MV-4-11 (cell line): ENCODE data around the gene MBD4.
A peak's percentile ranks its signal among the peaks of the same experiment; 100 is the strongest.
"Not testable (repeated sequence)": the region's sequence is repeated elsewhere in the genome, so short reads cannot be mapped to it uniquely, and the experiment has no call there.

Experiments used
- DNase-seq: peaks from one replicate; lab custom pipeline; 2025; lab: John Stamatoyannopoulos, UW

The MBD4 gene

DNA sequence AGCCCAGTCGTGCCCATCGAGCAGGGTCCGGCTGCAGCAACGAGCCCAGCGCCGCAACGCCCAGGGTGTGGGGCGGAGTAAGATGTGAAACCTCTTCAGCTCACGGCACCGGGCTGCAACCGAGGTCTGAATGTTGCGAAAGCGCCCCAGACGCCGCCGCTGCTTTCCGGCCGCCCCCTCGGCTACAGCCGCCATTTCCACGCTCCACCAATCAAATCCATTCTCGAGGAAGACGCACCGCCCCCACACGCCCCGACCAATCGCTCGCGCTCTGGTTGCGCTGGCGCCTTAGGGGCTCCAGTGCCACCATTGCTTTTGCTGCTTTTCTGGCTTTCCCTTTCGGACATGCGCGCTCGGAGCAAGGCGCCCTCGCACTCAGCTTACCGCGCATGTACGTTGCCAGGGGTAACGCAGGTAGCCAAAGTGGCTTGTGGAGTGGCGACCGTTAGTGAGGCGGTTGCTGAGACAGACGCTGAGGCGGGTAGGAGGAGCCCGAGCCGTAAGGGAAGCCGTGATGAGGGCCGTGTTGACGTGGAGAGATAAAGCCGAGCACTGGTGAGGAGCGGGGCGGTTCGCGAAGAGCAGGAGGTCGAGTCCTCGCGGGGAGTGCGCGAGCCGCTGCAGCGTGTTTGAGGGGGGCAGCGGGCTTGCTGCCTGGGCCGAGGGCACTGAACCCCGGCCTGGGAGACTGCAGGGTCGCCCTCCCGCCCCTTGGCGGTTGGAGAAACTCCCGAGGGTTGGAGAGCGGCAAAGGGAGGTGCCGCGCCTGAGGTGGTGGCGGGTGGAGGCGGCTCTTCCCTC lies at the start of gene MBD4, which contains the start of gene IFT122:
Gene MBD4, minus strand, starts transcription at position 132 of the 801 bp plus-strand sequence. Its CDS starts 115 bp downstream, at position 17.
Gene IFT122, plus strand, starts transcription at position 408 of the 801 bp plus-strand sequence. Its CDS starts 107 bp downstream, at position 515.
- DNase-seq = peak; percentile 100

DNA sequence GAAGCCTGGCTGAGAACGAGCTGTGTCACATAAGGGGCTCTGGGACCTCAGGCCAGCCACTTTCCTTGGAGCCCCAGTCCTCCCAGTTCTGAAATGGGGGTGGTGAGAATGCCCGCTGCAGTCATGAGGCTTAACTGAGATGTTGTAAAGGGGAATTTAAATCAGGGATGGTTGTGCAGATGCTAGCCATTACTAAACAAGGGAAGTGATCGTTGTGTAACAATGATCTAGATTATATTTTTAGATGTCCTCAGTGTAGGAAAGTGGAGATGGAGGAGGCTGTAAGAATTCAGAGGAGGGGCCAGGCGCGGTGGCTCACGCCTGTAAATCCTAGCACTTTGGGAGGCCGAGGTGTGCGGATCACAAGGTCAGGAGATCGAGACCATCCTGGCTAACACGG lies 49.5 kb upstream of the MBD4 start:
- DNase-seq = peak; percentile 80

DNA sequence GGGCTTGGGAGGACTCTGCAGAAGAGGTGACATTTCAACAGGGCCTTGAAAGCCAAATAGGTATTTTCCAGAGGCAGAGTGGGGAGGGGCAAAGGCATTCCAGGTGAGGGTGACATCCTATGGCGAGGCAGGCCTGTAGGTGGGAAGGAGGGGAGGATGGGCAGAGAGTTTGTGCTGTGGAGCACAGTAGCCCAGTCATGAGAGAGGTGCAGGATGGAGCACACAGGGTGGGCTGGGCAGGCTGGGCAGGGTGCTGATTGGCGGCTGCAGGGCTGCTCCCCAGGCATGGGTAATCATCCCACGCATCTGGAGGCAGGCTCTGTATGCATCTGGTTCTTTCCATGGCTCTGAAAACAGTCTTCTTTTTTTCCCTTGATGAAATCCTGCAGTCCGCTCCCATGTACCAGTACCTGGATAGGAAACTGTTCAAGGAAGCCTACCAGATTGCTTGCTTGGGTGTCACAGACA lies 48.2 kb upstream of the MBD4 start:
- DNase-seq = not testable (repeated sequence)

DNA sequence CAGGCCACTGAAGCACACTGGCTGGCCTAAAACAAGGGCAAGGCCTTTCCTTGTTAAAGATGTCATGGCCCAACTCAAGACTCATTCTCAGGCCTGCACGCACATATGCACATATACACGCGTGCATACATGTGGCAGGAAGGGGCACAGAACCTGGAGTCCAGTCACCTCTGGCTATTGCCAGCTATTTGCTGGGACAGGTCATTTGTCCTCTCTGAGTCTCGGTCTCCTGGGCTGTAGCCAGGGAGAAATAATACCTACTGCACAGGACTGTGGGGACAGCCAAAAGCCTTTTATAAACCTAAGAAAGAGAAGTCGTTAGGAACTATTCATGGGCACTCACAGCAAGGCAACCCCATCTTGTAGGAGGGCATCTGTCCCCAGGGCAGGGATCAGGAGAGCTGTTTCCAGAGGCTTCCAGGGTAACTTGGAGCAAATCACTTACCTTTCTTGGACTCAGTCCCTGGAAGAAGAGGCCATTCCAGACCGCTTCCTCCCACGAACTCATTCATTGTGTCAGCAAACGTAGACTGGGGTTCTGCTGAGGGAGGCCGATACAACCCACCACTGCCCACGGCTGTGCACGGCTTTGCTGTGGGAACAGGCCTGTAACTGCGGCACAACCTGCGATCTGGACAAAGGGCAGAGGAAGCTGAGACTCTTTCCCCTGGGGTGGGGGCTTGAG lies 47.6 kb upstream of the MBD4 start:
- no peak for DNase-seq

DNA sequence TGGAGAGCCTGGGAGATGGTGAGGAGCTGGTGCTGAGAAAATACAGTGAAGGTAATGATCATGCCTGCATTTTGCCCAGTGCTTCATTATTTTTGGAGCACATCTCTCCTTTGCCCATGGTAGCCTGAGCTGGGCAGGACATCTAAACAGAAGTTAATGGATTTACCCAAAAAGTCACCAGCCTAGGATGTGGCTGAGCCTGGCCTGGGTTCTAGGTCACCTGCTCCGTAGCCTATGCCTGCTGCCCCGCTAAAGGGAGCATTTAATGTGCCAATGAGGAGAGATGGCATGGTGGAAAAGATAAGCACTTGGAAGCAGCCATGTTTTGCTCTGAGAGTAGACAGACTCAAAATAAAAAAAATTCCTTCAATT lies 46.9 kb upstream of the MBD4 start:
- DNase-seq = no peak

DNA sequence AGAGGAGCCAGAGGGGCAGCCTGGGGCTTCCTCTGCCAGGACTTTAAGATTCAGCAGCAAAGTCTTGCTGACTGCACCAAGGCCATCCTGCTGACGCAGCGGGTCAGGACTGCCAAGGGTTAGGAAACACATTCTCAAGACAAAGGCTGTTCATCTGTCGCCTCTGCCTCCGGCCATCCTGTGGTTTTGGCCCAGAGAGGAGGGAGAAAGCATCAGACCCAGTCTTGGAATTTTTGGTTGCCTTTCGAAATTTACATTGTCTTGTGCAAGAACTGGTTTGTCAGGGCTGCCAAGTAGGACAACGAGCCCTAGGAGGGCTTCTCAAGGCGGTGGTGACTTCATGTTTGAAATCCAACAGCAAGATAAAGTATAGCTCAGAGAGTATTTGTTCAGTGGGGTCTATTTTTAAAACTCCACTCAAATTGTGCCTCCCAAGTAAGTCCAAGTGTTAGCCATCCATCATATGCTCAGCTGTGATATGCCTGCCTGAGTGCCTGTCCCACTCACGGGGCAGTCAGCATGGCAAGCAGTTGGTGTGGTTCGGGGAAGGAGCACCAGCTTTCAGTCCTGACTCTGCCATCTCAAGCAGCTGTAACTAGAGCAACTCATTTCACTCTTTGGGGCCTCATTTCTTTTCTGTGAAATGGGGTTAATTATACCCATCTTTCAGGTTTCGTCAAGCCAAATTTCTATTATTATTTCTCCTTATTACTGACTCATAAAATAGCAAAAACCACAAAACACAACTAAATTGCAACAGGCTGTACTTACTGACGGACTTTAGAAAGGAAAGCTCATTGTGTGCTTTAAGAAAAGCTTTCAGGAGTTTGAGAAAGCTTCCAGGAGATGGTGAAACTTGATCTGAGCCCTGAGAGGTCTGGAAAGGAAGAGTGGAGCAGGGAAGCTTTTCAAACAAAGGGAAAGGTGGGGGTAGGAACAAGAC lies 46.2 kb upstream of the MBD4 start:
- peak; percentile 72 for DNase-seq

DNA sequence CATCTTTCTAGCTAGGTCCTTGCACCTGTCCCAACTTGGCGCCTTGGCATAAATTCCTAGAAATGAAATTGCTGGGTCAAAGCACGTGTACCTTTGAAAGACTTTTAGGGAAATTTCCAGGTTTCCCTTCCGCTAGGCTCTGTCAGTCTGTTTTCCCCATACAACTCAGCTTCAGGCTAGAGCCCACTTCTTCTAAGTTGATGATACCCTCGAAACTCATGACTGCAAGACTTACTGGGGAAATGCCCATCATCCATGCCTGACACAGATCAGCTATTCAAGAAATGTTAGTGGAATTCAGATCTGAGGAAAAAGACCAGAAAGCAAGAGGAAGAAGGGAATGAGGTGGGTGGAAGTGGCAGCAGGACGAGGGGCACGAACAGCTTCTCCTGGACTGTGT lies 45.4 kb upstream of the MBD4 start:
- DNase-seq = not testable (repeated sequence)

DNA sequence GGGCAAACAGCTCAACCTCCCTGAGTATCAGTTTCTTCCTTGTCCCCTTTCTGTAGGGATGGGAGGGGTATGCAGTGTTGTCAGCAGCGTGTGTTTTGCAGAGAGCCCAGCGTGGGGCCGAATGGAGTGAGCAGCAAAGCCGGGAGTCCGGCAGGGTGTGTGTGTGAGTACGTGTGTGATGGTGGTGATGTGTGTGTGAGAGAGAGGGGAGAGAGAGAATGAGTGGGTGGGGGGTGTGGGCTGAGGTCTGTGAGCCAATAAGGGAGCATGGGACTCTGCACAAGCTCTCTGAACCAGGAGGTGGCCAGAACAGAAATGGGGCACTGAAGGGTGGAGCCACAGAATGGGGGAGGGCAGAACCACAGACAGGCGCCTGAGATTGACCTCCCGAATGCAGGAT lies 44.1 kb upstream of the MBD4 start:
- no peak for DNase-seq

DNA sequence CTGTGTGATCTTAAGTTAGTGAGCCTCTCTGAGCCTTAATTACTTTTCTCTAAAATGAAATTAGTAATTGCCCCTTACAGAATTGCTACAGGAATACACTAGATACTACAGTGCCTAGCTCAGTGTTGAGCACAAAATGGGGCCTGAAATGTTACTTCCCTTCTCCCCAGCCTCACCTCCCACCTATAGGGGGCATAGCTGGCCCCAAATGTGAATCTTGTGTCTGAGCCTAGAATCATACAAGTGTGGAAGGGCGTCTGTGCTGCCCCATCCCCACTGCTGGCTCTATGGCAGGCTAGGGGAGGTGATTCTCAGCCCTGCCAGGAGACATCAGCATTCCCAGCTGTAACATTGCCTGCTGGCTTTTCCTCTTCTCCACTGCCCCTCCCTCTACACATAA lies 43.0 kb upstream of the MBD4 start:
- no peak for DNase-seq

DNA sequence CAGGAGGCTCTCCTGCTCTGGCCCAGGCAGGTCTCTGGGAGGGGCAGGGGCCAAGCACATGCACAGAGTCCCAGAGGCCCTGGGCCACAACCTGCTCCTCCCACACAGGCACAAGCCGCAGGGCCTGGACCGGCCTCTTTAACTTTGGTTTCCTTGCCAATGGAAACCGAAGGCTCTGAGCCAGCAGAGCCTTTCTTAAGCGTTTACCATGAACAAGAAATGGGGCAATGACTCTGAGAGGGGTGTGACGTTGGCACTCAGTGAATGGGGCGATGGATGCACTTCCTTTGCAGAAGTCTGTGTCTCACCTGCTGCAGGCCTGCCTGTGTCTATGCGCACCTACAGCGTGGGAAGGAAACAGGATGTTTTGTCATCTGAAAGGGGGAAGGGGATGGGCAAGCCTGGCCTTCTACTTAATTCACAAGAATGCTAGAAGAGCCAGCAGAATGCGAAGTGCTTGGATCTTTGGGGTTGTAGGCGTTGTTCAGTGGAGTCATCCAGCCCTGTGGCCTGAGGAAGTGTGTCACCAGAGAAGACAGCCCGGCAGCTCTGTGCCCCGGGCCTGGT lies 42.1 kb upstream of the MBD4 start:
- DNase-seq = no peak

DNA sequence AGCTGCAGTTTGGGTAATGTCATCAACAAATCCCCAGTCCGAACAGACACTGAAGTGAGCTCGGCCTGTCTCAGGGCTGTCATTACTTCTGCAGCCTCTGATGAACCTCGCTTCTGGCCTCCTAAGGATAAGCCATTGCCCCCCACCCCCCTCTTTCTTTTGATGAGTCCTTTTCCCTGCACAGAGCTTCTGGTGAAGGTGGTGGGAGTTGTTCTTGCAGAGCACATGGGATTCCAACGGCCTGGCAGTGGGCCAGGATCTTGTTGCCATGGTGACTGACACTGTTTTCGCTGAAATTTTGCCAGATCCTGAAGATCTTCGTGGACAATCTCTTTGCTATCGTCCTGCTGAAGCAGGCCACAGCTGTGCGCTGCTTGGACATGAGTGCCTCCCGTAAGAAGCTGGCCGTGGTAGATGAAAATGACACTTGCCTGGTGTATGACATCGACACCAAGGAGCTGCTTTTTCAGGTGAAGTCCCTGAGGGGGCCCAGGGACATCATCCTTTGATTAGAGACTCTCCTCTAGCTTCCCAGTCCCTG lies 41.5 kb upstream of the MBD4 start:
- not testable (repeated sequence) for DNase-seq

DNA sequence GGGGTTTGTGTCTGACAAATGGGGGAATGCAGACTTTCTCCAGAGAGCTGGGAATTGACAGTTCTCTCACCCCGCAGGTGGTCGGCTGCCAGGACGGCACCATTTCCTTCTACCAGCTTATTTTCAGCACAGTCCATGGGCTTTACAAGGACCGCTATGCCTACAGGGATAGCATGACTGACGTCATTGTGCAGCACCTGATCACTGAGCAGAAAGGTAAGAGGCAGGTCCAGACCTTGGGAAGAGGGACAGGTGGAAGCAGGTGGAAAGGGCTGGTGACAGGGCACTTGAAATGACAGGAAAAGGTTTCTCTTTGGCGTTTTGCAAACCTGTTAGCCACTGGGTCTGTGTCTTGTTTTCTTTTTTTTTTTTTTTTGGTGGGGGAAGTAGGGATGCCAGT lies 36.8 kb upstream of the MBD4 start:
- no peak for DNase-seq

DNA sequence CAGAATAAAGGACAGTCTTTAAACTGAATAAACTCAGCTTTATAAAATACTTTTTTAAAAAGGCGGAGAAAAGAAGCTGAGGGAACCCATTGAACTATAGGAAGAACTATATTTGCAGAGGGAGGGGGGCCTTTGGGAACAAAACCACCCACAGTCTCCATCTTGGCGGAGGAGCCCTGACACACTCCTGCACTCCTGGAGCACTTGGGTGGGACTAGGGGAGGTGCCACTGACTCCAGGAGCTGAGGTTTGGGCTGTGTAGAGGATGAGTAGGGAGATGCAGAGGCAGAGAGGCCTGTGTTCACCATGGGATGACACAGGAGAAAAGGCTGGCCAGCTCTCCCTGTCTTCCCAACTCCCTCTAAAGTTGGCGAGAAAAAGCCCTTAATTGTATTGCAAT lies 36.1 kb upstream of the MBD4 start:
- no peak for DNase-seq

DNA sequence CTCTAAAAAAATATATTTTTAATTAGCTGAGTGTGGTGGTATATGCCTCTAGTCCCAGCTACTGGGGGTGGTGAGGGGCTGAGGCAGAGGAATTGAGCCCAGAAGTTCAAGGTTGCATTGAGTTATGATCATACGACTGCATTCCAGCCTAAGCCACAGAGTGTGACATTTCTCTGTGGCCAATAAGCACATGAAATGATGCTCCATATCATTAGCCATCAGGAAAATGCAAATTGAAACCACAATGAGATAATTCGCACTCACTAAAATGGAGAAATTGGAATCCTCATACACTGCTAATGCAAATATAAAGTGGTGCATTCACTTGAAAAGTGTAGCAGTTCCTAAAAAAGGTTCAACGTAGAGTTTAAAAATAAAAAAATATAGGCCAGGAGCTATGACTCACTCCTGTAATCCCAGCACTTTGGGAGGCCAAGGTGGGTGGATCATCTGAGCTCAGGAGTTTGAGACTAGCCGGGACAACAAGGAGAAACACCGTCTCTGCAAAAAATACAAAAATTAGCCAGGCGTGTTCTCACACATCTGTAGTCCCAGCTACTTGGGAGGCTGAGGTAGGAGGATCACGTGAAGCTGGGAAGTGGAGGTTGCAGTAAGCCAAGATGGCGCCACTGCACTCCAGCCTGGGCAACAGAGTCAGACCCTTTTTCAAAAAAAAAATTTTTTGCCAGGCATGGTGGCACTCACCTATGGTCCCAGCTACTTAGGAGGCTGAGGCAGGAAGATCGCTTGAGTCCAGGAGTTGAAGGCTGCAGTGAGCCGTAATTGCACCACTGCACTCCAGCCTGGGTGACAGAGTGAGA lies 35.4 kb upstream of the MBD4 start:
- no peak for DNase-seq

DNA sequence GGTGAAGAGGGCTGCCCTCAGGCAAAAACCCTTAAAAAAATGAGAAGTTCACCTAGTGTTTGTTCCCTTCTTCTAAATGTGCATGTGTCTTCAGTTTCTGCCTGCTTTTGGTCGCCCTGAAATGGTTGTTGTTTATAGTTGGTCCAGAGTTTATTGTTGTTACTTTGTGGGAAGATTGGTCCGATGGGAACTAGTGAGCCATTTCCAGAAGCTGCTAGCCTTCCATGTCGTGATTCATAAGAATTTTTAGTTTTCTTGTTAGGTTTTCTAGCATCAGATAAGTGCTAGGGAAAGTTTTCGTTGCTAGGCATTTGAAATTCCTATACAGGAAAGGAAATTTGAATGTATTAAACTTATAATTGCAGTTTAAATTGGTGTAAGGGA lies 34.0 kb upstream of the MBD4 start:
- DNase-seq = no peak

DNA sequence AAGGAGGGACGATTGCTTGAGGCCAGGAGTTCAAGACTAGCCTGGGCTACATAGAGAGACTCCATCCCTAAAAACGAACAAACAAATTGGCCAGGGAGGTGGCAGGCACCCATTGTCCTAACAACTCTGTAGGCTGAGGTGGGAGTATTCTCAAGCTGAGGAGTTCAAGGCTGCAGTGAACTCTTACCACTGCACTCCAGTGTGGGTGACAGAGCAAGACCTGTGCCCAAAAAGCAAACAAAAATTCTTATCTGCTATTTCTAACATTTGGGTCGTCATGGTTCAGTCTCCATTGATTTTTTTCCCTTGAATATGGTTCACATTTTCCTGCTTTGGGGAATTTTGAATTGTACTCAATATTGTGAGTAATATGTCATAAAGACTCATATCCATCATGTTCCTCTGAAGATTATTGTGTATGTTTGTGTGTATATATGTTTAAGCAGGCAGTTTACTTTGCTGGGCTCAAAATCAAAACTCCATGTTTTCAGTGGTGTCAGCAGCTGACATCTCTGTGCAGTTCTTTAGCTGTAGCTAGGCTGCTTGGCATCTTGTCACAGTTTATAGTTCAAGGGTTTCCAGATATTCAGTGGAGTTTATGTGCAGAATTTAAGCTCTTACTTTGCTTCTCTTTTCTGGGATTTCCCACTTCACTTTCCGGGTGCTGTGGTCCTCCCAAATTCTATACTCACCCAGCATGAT lies 33.5 kb upstream of the MBD4 start:
- no peak for DNase-seq

DNA sequence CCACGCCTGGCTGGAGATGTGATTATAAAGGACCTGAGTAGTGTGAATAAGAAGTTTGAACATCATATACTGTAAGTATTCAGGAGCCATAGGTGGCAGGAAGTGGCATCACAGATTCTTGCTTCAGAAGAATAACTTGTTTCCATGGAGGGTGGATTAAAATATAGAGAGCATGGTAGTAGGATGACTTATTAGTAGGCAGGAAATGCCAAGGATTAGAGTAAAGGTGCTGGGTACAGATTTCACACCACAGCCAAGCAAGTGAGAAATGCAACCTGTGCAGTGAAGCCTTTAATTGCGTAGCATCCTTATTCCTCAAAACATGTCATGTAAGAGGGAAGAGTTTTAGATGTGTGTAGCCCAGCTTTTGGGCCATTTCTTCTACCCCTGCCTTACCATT lies 31.1 kb upstream of the MBD4 start:
- DNase-seq = no peak

DNA sequence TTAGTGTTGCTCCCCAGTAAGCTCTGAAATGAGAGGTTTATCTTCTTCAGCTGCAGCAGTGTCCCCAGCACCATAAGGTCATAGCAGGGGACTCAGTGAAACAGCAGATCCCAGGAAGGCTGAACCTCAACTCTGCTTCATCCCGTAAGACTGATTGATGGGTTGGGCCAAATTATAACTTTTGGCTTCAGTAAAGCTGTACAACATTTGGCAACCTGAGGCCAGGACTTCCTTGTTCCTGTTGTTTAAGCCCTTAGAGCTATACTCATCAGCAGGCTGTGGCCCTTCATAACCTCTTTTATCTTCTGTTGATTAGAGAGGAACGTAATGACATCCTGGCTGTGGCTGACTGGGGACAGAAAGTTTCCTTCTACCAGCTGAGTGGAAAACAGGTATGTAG lies 29.3 kb upstream of the MBD4 start:
- no peak for DNase-seq

DNA sequence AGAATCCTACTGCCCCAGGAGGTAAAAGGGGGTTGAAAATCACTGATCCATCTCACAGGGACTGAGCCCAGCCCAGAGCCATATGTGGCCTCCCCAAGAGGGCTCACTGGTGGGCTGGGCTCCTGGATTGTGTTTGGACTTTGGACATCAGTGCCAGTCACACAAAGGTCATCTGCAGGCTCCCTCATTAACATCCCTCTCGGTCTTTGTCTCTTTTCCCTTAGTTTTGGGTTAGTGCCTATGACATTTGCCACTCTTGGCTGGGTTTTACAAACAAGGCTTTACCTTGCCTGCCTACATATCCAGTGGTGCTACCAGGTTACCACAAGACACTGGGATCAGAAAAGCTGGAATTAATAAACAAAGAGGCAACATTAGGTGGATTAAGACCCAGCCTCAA lies 28.2 kb upstream of the MBD4 start:
- no peak for DNase-seq

DNA sequence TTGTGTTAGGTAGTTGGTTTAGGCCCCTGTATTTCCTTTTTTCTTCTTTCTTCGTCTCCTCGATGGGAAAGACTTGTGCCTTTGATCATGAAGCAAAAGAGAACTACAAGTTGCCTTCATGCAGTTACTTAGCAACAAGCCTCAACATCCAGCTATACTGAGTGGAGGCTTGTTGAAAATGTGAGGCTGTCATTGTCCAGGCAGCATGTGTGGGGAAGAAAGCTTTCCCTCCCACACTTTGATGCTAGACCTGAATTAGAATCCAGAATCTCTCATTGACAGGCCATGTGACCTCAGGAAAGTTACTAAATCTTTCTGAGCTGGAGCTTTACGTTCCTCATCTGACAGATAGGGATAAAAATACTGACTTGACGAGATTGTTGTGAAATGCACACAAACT lies 24.0 kb upstream of the MBD4 start:
- no peak for DNase-seq
